A673 (cell line): ENCODE results near the gene DDX20. TPM values are rescaled to one million over a fixed set of nuclear protein-coding genes. Genes with fewer than 3 reads are reported as not detected.

Source experiments
- BruUV-seq: library from RNA; stranded (reverse); fragments of 400-500 nt; replicated peaks from 2 replicates; lab custom pipeline; 2021; lab: Mats Ljungman, UMichigan
- CTCF ChIA-PET: fragments of 300-600 bp; sonication (Branson Sonifier 250); formaldehyde crosslinking; loops from one replicate; lab custom pipeline; 2022; ENCODE audit warnings: antibody characterized with exemption; lab: Charles Lee
- POLR2A ChIA-PET: fragments of 300-600 bp; sonication (Branson Sonifier 250); formaldehyde crosslinking; loops from one replicate; lab custom pipeline; 2022; ENCODE audit warnings: antibody characterized with exemption; ENCODE audit not compliant: low non-redundant PET; lab: Charles Lee
- DNase-seq: peaks from one replicate; pipeline ENCODE4 v3.0.0-alpha.2; 2015; ENCODE audit warnings: low spot score
- H3K27ac ChIP-seq: fragments of 200-600 bp; sonication (generic); 2 replicates; pipeline ENCODE4 v1.5.1; 2016; ENCODE audit warnings: mixed run types, low read depth, mild to moderate bottlenecking, mixed read lengths, antibody characterized with exemption, low read length; ENCODE audit not compliant: poor library complexity, severe bottlenecking
- H3K27me3 ChIP-seq: fragments of 200-600 bp; sonication (generic); replicated peaks from 2 replicates; pipeline ENCODE4 v1.6.1; 2017; ENCODE audit warnings: mixed run types, low read depth, mild to moderate bottlenecking, mixed read lengths, antibody characterized with exemption, low read length; ENCODE audit not compliant: insufficient read depth, poor library complexity
- H3K36me3 ChIP-seq: fragments of 200-600 bp; sonication (generic); 2 replicates; pipeline ENCODE4 v1.6.1; 2016; ENCODE audit warnings: mixed run types, mild to moderate bottlenecking, mixed read lengths, antibody characterized with exemption, low read length; ENCODE audit not compliant: insufficient read depth, poor library complexity, severe bottlenecking
- H3K4me1 ChIP-seq: fragments of 200-600 bp; sonication (generic); 2 replicates; pipeline ENCODE4 v1.6.1; 2017; ENCODE audit warnings: mixed run types, mild to moderate bottlenecking, mixed read lengths, antibody characterized with exemption, low read length; ENCODE audit not compliant: insufficient read depth, poor library complexity, severe bottlenecking
- H3K4me3 ChIP-seq: fragments of 200-600 bp; sonication (generic); 2 replicates; pipeline ENCODE4 v1.5.1; 2016; ENCODE audit warnings: low read depth, mixed run types, mild to moderate bottlenecking, mixed read lengths, low read length; ENCODE audit not compliant: poor library complexity, severe bottlenecking
- H3K9me3 ChIP-seq: fragments of 200-600 bp; sonication (generic); 2 replicates; pipeline ENCODE4 v1.6.1; 2016; ENCODE audit warnings: mixed run types, low read depth, mild to moderate bottlenecking, mixed read lengths, antibody characterized with exemption, low read length; ENCODE audit not compliant: poor library complexity, severe bottlenecking
- EZH2 ChIP-seq: fragments of 200-600 bp; sonication (generic); IDR thresholded peaks from 2 replicates; pipeline ENCODE4 v1.6.1; 2017; ENCODE audit warnings: borderline replicate concordance, low read depth, mild to moderate bottlenecking, mixed read lengths, antibody characterized with exemption, low read length; ENCODE audit not compliant: poor library complexity, severe bottlenecking
- intact Hi-C: fragments of 100-400 bp; cut with micrococcal nuclease; formaldehyde crosslinking; loops from one replicate; pipeline ENCODE4 v1.10.0; 2022; ENCODE audit not compliant: unreplicated experiment
- total RNA-seq: library from RNA; stranded (reverse); gene quantifications from 2 replicates; pipeline ENCODE4 v1.2.3, GENCODE V29; 2021
- TF ChIP-seq, protein P1 (sequence below): fragments of 300-800, 200-600 bp; sonication (generic); conservative IDR thresholded peaks from 2 replicates; pipeline ENCODE4 v1.5.1; 2017; ENCODE audit warnings: low read depth, mild to moderate bottlenecking, antibody characterized with exemption, low read length, moderate library complexity, mixed read lengths

The DDX20 gene
- total RNA-seq, 1 experiment from 2014 or later: 26.1 TPM

DNA sequence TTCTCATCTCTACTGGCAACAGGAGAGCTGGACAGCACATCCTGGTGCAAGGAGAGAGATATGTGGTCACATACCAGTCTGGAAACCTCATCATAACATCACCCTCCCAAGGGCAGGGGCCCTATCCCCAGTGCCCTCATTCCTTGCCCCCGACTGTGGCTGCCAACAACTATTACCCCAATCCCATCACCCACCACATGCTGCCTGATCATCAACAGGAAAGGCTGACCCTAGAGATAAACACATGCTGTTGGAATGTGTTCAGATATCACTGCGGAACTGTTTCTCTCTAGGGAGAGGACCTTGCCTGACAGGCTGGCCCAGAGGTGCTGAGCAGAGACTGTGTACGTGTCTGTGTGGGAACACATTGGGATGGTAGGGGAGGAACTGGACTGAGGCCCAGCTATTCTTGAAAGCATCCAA is 12.0 kb upstream of the DDX20 start:
- TF ChIP-seq, protein P1, sequence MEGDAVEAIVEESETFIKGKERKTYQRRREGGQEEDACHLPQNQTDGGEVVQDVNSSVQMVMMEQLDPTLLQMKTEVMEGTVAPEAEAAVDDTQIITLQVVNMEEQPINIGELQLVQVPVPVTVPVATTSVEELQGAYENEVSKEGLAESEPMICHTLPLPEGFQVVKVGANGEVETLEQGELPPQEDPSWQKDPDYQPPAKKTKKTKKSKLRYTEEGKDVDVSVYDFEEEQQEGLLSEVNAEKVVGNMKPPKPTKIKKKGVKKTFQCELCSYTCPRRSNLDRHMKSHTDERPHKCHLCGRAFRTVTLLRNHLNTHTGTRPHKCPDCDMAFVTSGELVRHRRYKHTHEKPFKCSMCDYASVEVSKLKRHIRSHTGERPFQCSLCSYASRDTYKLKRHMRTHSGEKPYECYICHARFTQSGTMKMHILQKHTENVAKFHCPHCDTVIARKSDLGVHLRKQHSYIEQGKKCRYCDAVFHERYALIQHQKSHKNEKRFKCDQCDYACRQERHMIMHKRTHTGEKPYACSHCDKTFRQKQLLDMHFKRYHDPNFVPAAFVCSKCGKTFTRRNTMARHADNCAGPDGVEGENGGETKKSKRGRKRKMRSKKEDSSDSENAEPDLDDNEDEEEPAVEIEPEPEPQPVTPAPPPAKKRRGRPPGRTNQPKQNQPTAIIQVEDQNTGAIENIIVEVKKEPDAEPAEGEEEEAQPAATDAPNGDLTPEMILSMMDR: no peak
- no peak for TF ChIP-seq EZH2
- BruUV-seq: no TSS peak
- Histone ChIP-seq H3K36me3 (no peaks in the 10 kb centered on the region), H3K9me3 (no peaks in the 10 kb centered on the region), H3K4me3 (no peak overlapping the region), H3K27ac (no peak overlapping the region), H3K27me3 (peaks cover 14% of the 10 kb centered on the region), H3K4me1 (no peaks in the 10 kb centered on the region)
- no peak for DNase-seq
- intact Hi-C loops: no loop called here
- POLR2A ChIA-PET: no interaction called here
- CTCF ChIA-PET: no interaction called here

DNA sequence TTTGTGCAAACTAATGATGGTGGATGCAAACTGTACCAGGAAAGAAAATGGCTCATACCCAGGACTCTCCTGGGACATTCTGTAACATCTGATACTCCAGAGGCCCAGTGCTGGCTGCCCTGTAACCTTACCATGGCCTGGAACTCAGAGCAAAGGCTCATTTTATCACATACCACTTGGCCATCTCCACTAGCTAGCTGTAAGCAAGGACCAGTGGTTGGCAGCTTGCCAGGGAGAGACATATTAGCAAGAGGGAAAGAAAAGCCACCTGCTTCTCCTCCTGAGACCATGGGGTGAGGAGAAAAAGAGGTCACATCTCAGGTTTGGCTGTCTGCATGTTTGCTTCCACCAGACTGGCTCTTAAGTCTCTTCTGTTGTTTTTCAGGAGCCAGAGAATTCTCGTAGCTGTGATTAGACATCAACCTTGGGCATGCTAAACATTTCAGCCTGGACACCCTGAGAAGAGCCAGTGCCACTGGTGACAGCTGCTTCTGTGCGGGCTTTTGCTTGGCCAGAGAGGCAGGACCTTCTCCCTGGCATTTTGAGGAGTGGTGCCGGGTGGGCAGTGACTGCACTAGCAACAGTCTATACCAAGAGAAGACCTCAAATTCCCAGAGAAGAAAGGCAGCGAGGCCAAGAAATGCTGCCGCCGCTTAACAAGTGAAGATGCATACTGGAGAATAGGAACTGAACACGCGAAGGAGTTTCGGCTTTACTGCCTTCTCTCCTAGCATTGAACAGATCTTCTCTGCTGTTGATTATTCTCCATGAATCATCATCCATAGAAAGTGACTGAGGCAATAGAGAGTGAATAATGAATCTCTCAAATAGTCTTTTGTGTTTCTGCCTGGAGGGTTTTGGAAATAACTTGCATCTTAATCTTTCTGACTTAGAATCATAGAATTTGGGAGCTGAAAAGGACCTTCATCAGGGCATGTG is 9.8 kb upstream of the DDX20 start:
- TF ChIP-seq EZH2: no peak
- TF ChIP-seq, protein P1: no peak
- H3K36me3 ChIP-seq: no peaks in the 10 kb centered on the region
- BruUV-seq: no TSS peak
- H3K27me3 ChIP-seq: peaks cover 12% of the 10 kb centered on the region
- ChIA-PET CTCF (interaction anchor here (0.6 kb wide), 1 partner anchor 297 kb away, joined by 3 read pairs; the partner anchor contains the start of genes ATP5PB and WDR77), POLR2A (no interaction called here)
- no peak for DNase-seq
- H3K4me1 ChIP-seq: no peaks in the 10 kb centered on the region
- H3K4me3 ChIP-seq: no peak overlapping the region
- H3K9me3 ChIP-seq: no peaks in the 10 kb centered on the region
- intact Hi-C loops: loop anchor here (2.0 kb wide), 1 partner anchor 31 kb away; no protein-coding TSS in a partner anchor
- no peak overlapping the region for H3K27ac ChIP-seq

DNA sequence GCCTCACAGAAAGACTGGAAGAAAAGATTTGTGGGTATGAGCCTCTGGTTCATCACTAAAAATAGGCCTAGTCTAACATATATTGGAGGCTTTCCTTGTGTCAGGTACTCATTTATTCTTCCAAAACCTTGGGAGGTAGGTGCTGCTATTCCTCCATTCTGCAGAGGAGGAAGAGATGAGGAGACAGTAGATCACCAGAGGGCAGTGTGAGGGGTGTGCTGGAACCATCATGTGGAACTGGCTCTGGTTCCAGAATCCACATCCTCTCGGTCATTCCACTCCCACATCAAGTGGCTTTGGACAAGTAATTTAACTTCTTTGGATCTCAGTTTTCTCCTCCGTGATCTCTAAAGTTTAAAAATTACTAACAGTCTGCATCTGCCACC is 9.1 kb upstream of the DDX20 start:
- intact Hi-C loops: loop anchor here (2.0 kb wide), 1 partner anchor 32 kb away; no protein-coding TSS in a partner anchor
- DNase-seq: no peak
- CTCF ChIA-PET: interaction anchor here (0.6 to 1.8 kb wide), 5 partner anchors 8 to 297 kb away, joined by 3 to 18 read pairs (median 7); partner anchors contain the start of genes ATP5PB, INKA2 and WDR77
- TF ChIP-seq, protein P1: no peak
- no peak for TF ChIP-seq EZH2
- Histone ChIP-seq H3K9me3 (no peaks in the 10 kb centered on the region), H3K36me3 (no peaks in the 10 kb centered on the region), H3K27me3 (peaks cover 6% of the 10 kb centered on the region), H3K27ac (no peak overlapping the region), H3K4me1 (no peaks in the 10 kb centered on the region), H3K4me3 (no peak overlapping the region)
- POLR2A ChIA-PET: no interaction called here
- no TSS peak for BruUV-seq
